GM21447 (cell line): ENCODE results near the gene MRPS15.

Source experiments
- ATAC-seq: cut with Tn5 transposase; IDR thresholded peaks from one replicate; pipeline ENCODE4 v1.9.1; 2021; ENCODE audit not compliant: unreplicated experiment

The MRPS15 gene

GRCh38 chr1:36464605-36465393 is 615 bp upstream of the MRPS15 start:
- ATAC-seq: no peak

DNA sequence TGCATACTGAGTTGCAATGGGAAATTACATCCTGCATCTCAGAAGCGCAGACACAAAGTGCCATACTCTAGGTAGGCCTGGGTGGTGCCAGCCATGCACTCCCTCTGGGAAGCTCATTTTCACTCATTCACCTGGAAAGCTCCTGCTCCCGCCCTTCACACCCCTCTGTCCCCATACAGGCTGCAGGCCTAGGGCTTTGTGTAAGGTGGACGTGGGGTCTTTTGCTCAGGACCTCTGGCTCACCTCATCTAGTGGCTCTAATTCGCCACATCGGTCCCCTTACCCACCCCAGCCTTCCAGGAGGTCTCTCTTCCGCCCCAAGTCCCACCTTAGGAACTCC is 751 bp downstream of the MRPS15 start:
- no peak for ATAC-seq

DNA sequence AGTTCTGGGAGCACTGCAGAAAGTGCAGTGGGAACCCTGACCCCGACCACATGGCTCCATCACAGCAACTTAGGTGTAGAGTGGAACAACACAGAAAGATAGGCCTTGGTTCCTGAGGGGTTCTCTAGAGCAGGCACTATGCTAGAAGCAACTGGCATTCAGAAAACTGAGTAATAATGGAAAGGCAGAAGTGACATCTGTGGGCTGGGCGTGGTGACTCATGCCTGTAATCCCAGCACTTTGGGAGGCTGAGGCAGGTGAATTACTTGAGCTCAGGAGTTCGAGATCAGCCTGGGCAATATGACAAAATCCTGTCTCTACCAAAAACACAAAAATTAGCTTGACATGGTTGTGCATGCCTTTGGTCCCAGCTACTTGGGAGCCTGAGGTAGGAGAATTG is 5.3 kb downstream of the MRPS15 start:
- no peak for ATAC-seq

DNA sequence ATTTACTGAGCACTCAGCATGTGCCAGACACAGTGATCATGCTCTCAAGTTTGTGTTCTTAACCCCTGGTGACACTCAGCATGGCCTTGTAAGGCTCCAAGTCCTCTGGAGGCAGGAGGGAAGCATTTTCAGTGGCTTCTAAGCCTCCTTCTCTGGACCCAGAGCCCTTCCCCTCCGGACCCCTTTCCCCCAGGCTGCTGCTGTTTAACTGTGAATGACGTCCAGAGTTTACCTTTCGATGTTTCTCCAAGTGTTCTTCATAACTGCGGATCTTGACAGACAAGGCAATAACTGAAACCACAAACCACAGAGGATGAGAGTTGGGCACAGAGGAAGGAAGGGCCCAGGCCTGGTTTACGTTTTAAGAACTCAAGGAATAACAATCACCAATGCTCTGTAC is 6.5 kb downstream of the MRPS15 start:
- ATAC-seq: no peak

- no peak for ATAC-seq
Observed at GRCh38 chr1:36456391-36456928, 7.7 kb downstream of the MRPS15 start.

- no peak for ATAC-seq
Observed at GRCh38 chr1:36455386-36455785, 8.8 kb downstream of the MRPS15 start.

DNA sequence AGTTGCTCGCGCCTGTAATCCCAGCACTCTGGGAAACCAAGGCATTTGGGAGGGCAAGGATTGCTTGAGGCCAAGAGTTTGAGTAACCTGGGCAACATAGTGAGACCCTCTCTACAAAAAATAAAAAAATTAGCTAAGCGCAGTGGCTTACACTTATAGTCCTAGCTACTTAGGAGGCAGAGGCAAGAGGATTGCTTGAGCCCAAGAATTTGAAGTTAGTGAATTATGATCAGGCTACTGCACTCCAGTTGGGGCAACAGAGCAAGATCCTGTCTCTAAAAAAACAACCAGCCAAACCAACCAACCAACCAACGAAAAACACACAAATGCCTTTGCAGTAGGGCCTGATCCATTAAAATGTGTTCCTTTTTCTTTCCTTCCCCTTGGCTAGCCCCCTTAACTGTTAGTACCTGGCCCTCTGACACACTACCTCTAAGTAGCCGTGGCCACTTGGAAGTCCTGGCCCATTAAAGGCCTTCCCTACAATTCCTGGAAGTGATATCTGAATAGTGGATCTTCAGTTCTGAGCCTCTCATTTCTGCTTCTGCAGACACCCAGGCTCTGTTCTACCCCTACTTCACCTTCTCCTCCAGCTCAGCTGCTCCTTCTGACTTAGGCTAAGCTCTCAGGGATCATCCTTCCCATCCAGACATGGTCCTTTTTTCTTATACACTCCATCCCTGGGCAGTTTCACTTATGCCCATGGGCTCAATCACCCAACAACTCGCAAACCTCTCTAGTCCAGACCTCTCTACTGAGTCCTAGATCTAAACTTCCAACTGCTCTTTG is 10.4 kb downstream of the MRPS15 start:
- ATAC-seq: no peak

DNA sequence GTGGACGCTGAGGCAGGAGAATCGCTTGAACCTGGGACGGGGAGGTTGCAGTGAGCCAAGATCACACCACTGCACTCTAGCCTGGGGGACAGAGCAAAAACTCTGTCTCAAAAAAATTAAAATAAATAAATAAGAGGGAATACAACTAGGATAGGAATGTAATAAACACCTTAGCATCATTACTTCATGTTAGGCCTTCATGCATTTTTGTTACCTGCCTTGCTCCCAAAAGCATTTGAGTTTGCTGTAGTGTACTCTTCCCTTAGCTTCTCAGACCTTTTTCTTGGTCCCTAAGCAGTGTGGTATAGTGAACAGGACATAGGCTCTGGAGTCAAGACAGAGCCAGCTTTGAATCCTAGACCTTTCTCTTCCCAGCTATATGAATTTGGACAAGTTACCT is 11.1 kb downstream of the MRPS15 start:
- no peak for ATAC-seq

GRCh38 chr1:36450919-36451305 is 13.3 kb downstream of the MRPS15 start:
- ATAC-seq: no peak

DNA sequence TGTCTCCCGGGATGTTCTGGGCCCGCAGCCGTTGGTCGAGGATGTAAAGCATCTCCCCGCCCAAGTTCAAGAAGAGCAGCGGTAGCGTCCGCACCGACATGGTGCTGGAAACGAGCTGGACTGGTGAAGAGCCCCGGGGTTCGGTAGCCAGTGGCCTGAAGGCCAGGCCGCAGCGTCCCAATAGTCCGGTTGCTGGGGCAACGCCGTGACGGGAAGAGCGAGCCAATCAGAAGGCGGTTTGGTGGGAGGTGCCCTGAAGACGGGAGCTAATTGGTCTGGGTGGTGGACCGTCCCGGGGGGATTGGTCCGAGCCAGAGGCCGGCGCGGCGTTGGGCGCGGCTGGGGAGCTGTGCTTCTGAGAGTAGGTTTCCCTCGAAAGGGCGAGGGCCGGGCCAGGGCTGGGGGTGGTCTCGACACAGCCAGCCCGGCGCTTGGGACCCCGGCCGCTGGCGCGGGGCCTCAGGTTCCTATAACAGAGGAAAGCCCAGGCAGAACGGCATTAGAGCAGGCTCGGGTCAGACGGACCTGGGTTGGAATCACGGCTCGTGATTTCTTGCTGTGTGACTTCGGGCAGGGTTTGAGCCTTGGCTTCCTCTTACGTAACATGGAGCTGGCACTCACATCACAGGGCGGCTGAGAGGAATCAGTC is 13.8 kb downstream of the MRPS15 start, which contains the start of gene OSCP1:
Gene OSCP1 (minus strand): TSS at position 182 of the 649 bp plus-strand sequence. CDS start 82 bp downstream, at position 100.
- peak; percentile 98 for ATAC-seq

DNA sequence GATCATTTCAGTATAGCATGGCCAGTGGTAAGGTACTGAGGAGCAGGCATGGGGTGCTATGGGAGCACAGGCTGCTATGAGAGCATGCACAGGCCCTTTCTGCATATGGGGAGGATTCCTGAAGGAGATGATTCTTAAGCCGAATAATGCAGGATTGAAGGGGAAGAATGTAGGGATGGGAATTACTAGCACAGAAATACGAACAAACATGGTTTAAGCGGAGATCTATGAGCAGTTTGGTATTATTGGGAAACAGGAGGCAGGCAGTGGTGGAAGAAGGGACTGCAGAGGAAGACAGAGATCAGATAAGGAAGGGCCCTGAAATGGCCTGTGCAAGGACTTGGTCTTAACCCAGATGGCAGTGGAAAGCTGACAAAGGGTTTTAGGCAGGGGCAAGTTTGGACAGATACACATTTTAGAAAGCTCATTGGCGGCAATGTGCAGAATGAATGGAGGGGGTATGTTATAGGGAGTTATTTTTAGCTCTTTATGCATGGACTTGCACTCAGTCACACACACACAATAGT is 15.6 kb downstream of the MRPS15 start:
- ATAC-seq: no peak

GRCh38 chr1:36447450-36447849 is 16.7 kb downstream of the MRPS15 start:
- ATAC-seq: no peak

GRCh38 chr1:36446746-36447145 is 17.4 kb downstream of the MRPS15 start:
- ATAC-seq: no peak

- no peak for ATAC-seq
Observed at GRCh38 chr1:36446271-36446670, 17.9 kb downstream of the MRPS15 start.

DNA sequence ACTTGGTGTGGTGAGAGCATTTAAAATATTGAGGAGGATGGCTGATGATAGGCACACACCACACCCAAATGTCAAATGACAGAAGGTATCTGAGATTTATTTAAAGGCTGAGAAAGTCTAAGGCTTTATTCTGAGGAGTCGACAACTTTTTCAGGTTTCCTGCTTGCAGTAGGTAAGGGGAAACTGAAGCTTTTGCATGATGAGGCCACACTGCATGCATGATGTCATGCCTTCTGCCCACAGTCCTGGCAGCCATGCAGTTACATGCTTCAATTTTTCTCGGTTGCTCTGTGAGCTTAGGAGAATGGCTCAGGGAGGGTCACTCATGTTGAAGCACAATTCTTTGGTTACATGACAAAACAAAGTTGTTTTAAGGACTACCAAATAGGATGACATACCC is 20.9 kb downstream of the MRPS15 start:
- no peak for ATAC-seq

DNA sequence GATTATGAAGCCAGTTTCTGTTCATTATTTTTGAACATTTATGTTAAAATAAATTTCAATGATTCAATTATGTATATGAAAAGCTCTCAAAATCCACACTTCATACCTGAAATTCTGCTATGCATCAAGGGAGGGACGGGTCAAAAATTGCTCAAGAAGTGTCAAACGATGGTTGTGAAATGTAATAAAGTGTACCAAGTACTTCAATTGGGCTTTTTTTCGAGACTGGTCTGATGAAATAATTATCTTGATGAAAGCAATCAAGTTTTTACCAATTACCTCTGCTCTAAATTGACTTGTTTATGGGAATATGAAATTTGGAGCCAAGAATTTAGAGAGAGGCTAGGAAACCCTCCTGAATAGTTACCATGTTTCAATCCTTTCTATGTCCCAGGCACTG is 21.8 kb downstream of the MRPS15 start:
- no peak for ATAC-seq

- ATAC-seq: no peak
Observed at GRCh38 chr1:36440646-36441045, 23.5 kb downstream of the MRPS15 start.

- ATAC-seq: no peak
Observed at GRCh38 chr1:36440044-36440443, 24.1 kb downstream of the MRPS15 start.

- ATAC-seq: no peak
Observed at GRCh38 chr1:36438715-36439114, 25.5 kb downstream of the MRPS15 start.

GRCh38 chr1:36436821-36437220 is 27.4 kb downstream of the MRPS15 start:
- ATAC-seq: no peak

- no peak for ATAC-seq
Observed at GRCh38 chr1:36433102-36433501, 31.1 kb downstream of the MRPS15 start.
